Neuronal stem cell (in vitro differentiated cells): ENCODE measurements around the gene OBSCN.

Experiments
- DNase-seq: peaks from one replicate; pipeline ENCODE4 v3.0.0-alpha.2; 2013; ENCODE audit warnings: low spot score
- H2AFZ ChIP-seq: one replicate; pipeline ENCODE4 v1.6.1; 2013; ENCODE audit warnings: mild to moderate bottlenecking, low read length, inconsistent platforms
- H2AK5ac ChIP-seq: 2 replicates; pipeline ENCODE4 v1.6.1; 2013; ENCODE audit warnings: low read depth, mild to moderate bottlenecking, inconsistent platforms, low read length, moderate library complexity, mixed read lengths
- H2BK120ac ChIP-seq: 2 replicates; pipeline ENCODE4 v1.6.1; 2013; ENCODE audit warnings: low read depth, mild to moderate bottlenecking, inconsistent platforms, low read length, moderate library complexity, mixed read lengths
- H2BK12ac ChIP-seq: one replicate; pipeline ENCODE4 v1.6.1; 2013; ENCODE audit warnings: low read length, inconsistent platforms
- H2BK15ac ChIP-seq: 2 replicates; pipeline ENCODE4 v1.6.1; 2013; ENCODE audit warnings: mild to moderate bottlenecking, low read length, inconsistent platforms, mixed read lengths
- H2BK5ac ChIP-seq: one replicate; pipeline ENCODE4 v1.6.1; 2013; ENCODE audit warnings: inconsistent platforms, mild to moderate bottlenecking, low read length, moderate library complexity
- H3K14ac ChIP-seq: one replicate; pipeline ENCODE4 v1.6.1; 2013; ENCODE audit warnings: low read length, inconsistent platforms
- H3K18ac ChIP-seq: 2 replicates; pipeline ENCODE4 v1.6.1; 2013; ENCODE audit warnings: low read length, inconsistent platforms
- H3K23ac ChIP-seq: 2 replicates; pipeline ENCODE4 v1.6.1; 2013; ENCODE audit warnings: low read depth, mild to moderate bottlenecking, mixed read lengths, low read length, inconsistent platforms; ENCODE audit not compliant: poor library complexity
- H3K27ac ChIP-seq: replicated peaks from 3 replicates; pipeline ENCODE4 v1.5.1; 2013; ENCODE audit warnings: low read length, inconsistent platforms
- H3K27me3 ChIP-seq, 3 experiments: 2 replicates each; pipeline ENCODE4 v1.6.1; 2013; ENCODE audit warnings: low read length in 3 of 3, mild to moderate bottlenecking in 2 of 3, inconsistent platforms in 1 of 3, low read depth in 1 of 3, mixed read lengths in 1 of 3, moderate library complexity in 1 of 3; ENCODE audit not compliant: control insufficient read depth in 3 of 3, insufficient read depth in 3 of 3
- H3K36me3 ChIP-seq, 2 donors: replicated peaks in 1 of 2; 2 replicates each; pipeline ENCODE4 v1.6.1; 2013; ENCODE audit warnings: low read length in 2 of 2; ENCODE audit not compliant: control insufficient read depth in 2 of 2, insufficient read depth in 2 of 2
- H3K4ac ChIP-seq: 2 replicates; pipeline ENCODE4 v1.6.1; 2013; ENCODE audit warnings: inconsistent platforms, mild to moderate bottlenecking, low read length, moderate library complexity
- H3K4me1 ChIP-seq, 2 donors: 1 replicate in 1 of 2; 2 replicates in 1 of 2; pipeline ENCODE4 v1.6.1; 2013; ENCODE audit warnings: low read length in 2 of 2, low read depth in 1 of 2; ENCODE audit not compliant: control insufficient read depth in 2 of 2, insufficient read depth in 1 of 2
- H3K4me2 ChIP-seq: one replicate; pipeline ENCODE4 v1.6.1; 2013; ENCODE audit warnings: mild to moderate bottlenecking, low read length, inconsistent platforms; ENCODE audit not compliant: insufficient read depth, poor library complexity, severe bottlenecking
- H3K4me3 ChIP-seq, 2 donors: 2 replicates each; pipeline ENCODE4 v1.5.1; 2013; ENCODE audit warnings: low read length in 2 of 2, mild to moderate bottlenecking in 2 of 2, inconsistent platforms in 1 of 2, moderate library complexity in 1 of 2
- H3K79me1 ChIP-seq: one replicate; pipeline ENCODE4 v1.6.1; 2013; ENCODE audit warnings: low read depth, mild to moderate bottlenecking, inconsistent platforms, low read length, moderate library complexity
- H3K9ac ChIP-seq: one replicate; pipeline ENCODE4 v1.6.1; 2013; ENCODE audit warnings: mild to moderate bottlenecking, low read depth, low read length, inconsistent platforms; ENCODE audit not compliant: poor library complexity
- H3K9me3 ChIP-seq, 2 donors: replicated peaks in 1 of 2; 2 replicates each; pipeline versions ENCODE3 to v1.6.1; 2013; ENCODE audit warnings: low read length in 2 of 2, mild to moderate bottlenecking in 2 of 2, inconsistent platforms in 1 of 2, low read depth in 1 of 2, mixed read lengths in 1 of 2, moderate library complexity in 1 of 2; ENCODE audit not compliant: control insufficient read depth in 2 of 2, insufficient read depth in 1 of 2
- H4K8ac ChIP-seq: one replicate; pipeline ENCODE4 v1.6.1; 2013; ENCODE audit warnings: low read depth, mild to moderate bottlenecking, inconsistent platforms, low read length, moderate library complexity
- H4K91ac ChIP-seq: one replicate; pipeline ENCODE4 v1.6.1; 2013; ENCODE audit warnings: low read length, low read depth, mild to moderate bottlenecking, inconsistent platforms; ENCODE audit not compliant: poor library complexity
- WGBS, 2 donors: extraction: QIAGEN DNeasy Blood & Tissue Kit; methylation state at CpG; one replicate each; pipeline ENCODE4 v1.1.7; 2013; ENCODE audit warnings: missing lambda C conversion rate in 2 of 2, mixed read lengths in 1 of 2; ENCODE audit not compliant: insufficient read length in 2 of 2, insufficient replicate concordance in 1 of 2; ENCODE audit errors: extremely low coverage in 2 of 2; 5-methylcytosine and 5-hydroxymethylcytosine counted together

OBSCN gene

GRCh38 chr1:228392111-228392936 lies 184.5 kb downstream of the OBSCN start:
- H3K9me3 ChIP-seq, result no peaks in the 10 kb centered on the region
- no peaks in the 10 kb centered on the region for H3K79me1 ChIP-seq
- no CpG with 5 or more reads among the region's 12 CpGs for WGBS, 2 donors
- H3K14ac ChIP-seq, result no peak overlapping the region
- H3K27ac ChIP-seq, result no peak overlapping the region
- H4K91ac ChIP-seq, result no peak overlapping the region
- H3K18ac ChIP-seq, result no peak overlapping the region
- no peak overlapping the region for H3K4me3 ChIP-seq
- no peak overlapping the region for H3K23ac ChIP-seq
- H3K9ac ChIP-seq, result no peak overlapping the region
- no peak overlapping the region for H3K4me2 ChIP-seq
- no peak overlapping the region for H2BK5ac ChIP-seq
- no peak overlapping the region for H3K4ac ChIP-seq
- H3K27me3 ChIP-seq, result no peaks in the 10 kb centered on the region
- no peak overlapping the region for H2BK12ac ChIP-seq
- no peak overlapping the region for H2AK5ac ChIP-seq
- H2BK15ac ChIP-seq, result no peak overlapping the region
- no peak overlapping the region for H2AFZ ChIP-seq
- DNase-seq, result no peak
- H3K36me3 ChIP-seq, result peaks cover 28 to 57% of the 10 kb centered on the region in 2 donors
- H2BK120ac ChIP-seq, result no peak overlapping the region
- H4K8ac ChIP-seq, result no peak overlapping the region
- H3K4me1 ChIP-seq, result peaks cover 0 to 3% of the 10 kb centered on the region in 2 donors

GRCh38 chr1:228393268-228393701 lies 185.4 kb downstream of the OBSCN start:
- H2BK5ac ChIP-seq, result no peak overlapping the region
- no peak overlapping the region for H3K27ac ChIP-seq
- H2BK120ac ChIP-seq, result no peak overlapping the region
- no CpG with 5 or more reads among the region's 8 CpGs for WGBS, 2 donors
- H4K91ac ChIP-seq, result no peak overlapping the region
- H3K14ac ChIP-seq, result no peak overlapping the region
- no peak overlapping the region for H3K4ac ChIP-seq
- H2AFZ ChIP-seq, result no peak overlapping the region
- H3K36me3 ChIP-seq, result peaks cover 28 to 65% of the 10 kb centered on the region in 2 donors
- H3K27me3 ChIP-seq, result no peaks in the 10 kb centered on the region
- no peak overlapping the region for H3K23ac ChIP-seq
- H4K8ac ChIP-seq, result no peak overlapping the region
- no peaks in the 10 kb centered on the region for H3K9me3 ChIP-seq
- H3K4me3 ChIP-seq, result no peak overlapping the region
- no peak overlapping the region for H2BK12ac ChIP-seq
- no peak overlapping the region for H3K18ac ChIP-seq
- DNase-seq, result no peak
- H3K4me2 ChIP-seq, result no peak overlapping the region
- H3K79me1 ChIP-seq, result no peaks in the 10 kb centered on the region
- peaks cover 0 to 3% of the 10 kb centered on the region in 2 donors for H3K4me1 ChIP-seq
- no peak overlapping the region for H2BK15ac ChIP-seq
- H3K9ac ChIP-seq, result no peak overlapping the region
- no peak overlapping the region for H2AK5ac ChIP-seq

- Histone ChIP-seq H2AK5ac (no peak overlapping the region), H4K8ac (no peak overlapping the region), H3K18ac (peak overlapping the region; percentile 25), H2AFZ (no peak overlapping the region), H3K9me3 (no peaks in the 10 kb centered on the region), H3K23ac (no peak overlapping the region), H3K4me2 (no peak overlapping the region), H2BK5ac (peak overlapping the region; percentile 22), H3K4ac (no peak overlapping the region), H3K4me3 (no peak overlapping the region), H2BK12ac (no peak overlapping the region), H3K27ac (no peak overlapping the region), H2BK15ac (no peak overlapping the region), H3K36me3 (peaks cover 30 to 72% of the 10 kb centered on the region in 2 donors), H4K91ac (no peak overlapping the region), H3K9ac (no peak overlapping the region), H3K79me1 (no peaks in the 10 kb centered on the region), H3K14ac (no peak overlapping the region), H3K27me3 (no peaks in the 10 kb centered on the region), H2BK120ac (no peak overlapping the region), H3K4me1 (peaks cover 0 to 3% of the 10 kb centered on the region in 2 donors)
- no peak for DNase-seq
- WGBS, 2 donors, result no CpG with 5 or more reads among the region's 9 CpGs
Observed at GRCh38 chr1:228393811-228394570, 186.1 kb downstream of the OBSCN start.
